ENCODE results near the gene CCDC93.
A peak's percentile ranks its signal among the peaks of the same experiment; 100 is the strongest.

CCDC93 gene, protein sequence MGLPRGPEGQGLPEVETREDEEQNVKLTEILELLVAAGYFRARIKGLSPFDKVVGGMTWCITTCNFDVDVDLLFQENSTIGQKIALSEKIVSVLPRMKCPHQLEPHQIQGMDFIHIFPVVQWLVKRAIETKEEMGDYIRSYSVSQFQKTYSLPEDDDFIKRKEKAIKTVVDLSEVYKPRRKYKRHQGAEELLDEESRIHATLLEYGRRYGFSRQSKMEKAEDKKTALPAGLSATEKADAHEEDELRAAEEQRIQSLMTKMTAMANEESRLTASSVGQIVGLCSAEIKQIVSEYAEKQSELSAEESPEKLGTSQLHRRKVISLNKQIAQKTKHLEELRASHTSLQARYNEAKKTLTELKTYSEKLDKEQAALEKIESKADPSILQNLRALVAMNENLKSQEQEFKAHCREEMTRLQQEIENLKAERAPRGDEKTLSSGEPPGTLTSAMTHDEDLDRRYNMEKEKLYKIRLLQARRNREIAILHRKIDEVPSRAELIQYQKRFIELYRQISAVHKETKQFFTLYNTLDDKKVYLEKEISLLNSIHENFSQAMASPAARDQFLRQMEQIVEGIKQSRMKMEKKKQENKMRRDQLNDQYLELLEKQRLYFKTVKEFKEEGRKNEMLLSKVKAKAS

DNA sequence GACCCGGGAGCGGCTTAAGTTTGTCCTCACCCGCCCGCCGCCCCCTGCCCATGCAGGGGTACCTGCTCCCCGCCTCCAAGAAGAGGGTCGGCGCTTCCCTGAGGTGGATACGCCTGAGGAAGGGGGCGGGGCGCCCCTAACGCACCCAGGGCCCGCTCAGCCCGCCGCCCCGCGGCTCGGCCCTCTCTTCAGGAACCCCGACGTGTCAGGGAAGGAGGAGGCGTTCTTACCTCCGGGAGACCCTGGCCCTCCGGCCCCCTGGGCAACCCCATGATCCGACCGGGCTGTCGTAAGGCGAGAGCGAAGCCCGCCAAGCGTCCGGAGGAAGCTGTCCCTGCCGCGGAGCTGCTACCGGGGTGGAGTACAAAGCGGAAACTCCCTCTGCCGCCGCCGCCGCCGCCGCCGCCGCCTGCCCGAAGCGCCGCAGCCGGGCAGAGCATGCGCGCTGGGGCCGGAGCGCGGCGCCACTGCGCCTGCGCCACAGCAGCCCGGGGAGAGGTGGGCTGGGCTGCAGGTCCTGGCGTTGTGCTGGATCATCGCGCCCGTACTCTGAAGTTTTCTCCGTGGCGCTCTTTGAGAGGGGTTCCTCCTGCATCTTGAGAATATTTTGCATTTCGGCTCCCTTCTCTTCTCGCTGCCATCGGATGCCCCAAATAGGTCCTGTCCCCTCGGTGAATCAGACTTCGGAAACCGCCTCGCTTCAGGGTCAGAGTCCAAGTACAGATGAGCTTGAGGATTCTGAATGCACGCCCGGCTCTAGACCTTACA is at the start of gene CCDC93:
Gene CCDC93 (minus strand): TSS at position 347 of the 768 bp plus-strand sequence. CDS start 75 bp downstream, at position 272.
- peak; percentile 80 for DNase-seq

DNA sequence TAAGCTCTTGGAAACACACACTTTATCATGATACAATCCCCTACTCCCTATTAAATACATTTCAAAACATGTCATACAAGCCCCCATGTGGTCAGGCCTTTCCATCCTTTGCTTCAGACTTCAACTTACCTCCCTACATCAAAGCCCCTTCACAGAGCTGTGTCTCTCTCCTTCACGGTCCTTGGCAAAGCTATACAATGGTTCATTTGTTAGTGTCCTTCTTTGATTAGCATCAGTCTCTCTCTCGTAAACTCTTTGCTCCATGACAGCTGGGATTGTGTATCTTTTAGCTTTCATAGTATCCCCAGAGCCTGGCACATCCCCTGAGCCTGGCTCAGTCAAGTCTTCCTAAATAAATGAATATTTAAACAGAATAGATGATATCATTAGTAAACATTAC is 48.8 kb upstream of the CCDC93 start:
- no peak for DNase-seq

DNA sequence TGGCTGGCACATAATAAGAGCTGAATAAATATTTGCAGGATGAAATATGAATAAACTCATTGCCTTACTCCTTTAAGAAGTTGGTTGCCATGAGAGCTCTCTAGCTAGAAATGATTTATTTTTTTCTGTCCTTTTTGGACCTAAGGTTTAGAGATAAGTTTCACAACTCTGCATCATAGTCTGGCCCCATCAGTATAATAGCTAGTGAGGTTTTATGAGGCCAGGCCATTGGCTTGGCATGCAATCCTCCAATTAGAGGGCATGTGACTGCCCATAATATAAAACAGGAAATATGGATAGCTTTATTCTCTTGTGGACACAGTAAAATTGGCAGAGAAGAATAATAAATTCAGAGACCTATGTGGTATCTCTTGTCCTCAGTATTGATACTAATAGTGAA is 48.2 kb upstream of the CCDC93 start:
- no peak for DNase-seq

DNA sequence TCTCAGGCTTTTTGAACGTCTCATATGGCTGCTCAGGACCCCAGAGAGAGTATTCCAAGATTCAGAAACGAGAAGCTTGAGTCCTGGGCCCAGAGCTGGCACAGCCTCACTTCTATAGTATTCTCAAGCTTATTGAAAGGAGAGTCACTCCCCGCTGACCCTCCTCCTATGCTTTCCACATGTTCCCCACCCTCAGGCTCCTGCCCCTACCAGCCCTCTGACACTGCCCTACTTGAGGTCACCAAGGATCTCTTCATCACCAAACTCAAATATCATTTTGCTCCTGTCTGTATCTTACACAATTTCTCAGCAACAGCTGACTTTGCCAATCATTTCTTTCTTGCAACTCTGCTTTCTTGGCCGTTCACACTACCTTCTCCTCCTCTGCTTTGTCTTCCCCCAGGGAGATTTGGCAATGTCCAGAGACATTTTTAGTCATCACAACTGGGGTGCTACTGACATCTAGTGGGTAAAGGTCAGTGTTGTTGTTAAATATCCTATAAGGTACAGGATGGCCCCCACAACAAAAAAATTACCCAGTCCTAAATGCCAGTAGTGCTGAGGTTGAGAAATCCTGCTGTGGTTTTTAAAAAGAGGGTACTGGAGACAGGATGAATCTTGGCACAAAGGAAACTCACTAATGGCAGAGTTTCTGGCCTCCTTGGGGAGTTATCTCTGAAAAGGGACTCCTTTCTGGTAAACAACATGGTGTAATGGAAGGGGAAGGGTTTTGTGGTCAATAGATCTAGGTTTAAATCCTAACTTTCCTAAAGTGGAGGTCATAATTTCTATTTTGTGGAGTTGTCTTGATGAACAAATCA is 47.5 kb upstream of the CCDC93 start:
- no peak for DNase-seq

DNA sequence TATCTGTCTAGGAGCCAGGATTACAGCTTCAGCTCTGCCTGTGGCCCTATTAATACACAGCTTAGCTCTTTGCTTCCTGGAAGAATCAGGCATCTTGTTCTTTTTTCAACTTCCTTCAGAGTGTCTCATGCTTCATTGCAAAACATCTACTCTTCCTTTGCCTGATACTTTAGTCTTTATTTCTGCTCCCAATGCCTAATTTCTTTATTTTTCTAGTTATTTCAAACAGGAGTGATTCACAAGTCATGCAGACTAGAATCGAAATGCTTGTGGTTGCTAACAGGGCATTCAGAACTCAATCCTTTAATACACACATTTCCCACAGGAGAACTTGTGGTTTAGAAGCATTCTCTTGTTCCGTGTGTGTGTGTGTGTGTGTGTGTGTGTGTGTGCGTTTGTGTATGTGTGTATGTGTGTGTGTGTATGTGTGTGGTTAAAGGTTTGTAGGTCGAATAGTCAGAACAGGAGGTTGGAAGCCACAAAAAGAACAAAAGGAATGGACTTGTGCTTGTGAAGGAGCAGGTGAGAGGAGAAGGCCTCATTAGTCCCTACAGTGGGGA is 46.1 kb upstream of the CCDC93 start:
- no peak for DNase-seq

DNA sequence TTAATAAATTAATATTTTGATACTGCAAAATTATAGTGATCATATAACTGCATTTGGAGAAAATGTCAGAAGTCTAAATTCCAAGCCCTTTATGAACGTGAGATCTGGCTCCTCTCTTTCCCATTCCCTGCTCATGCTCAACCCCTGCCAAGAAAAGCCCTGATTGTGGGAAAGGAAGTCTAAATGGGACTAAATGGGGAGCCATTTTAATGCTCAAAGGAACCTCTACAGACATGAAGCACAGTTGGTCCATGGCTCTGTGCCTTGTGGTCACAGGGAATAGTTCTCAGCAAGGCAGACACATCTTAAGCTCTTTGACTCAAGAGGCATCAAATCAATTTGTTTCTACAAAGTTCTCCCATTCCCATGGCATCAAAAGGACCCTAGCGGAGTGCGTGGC is 45.1 kb upstream of the CCDC93 start:
- DNase-seq, result no peak

DNA sequence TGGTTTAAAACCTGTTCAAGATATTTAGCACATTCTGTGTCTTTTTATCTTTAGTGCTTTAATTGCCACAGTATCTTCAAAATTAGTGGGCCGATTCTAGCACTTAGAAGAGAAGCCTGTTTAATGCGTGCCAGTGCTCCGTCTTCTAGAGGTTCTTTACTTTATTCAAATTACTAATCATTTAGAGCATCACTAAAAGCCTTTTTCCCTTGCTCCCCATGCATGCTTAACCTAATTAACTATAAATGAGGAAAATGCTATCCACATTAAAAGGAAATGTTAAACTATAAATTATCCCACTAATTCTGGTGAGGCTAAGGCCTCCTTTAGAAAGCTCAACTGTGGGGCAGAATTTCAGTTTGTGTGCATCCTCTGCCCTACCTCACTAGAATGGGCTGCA is 42.9 kb upstream of the CCDC93 start:
- DNase-seq, result no peak

DNA sequence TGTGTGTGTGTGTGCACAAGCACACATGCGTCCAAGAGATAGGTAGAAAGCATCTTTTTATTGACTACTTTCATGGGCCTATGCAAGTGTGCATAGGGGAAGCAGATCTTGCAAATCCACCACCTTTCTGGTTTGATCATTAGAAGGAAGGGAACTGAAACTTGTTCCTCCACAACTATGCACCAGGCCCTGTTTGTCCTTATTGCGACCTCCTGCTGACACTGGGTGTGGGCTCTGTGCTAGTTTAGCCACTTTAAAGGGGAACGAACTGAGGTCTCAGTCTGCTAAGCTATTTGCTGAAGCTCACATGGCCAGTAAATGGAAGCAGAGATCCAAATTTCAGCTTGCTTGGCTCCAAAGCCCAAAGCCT is 42.3 kb upstream of the CCDC93 start:
- DNase-seq, result no peak

DNA sequence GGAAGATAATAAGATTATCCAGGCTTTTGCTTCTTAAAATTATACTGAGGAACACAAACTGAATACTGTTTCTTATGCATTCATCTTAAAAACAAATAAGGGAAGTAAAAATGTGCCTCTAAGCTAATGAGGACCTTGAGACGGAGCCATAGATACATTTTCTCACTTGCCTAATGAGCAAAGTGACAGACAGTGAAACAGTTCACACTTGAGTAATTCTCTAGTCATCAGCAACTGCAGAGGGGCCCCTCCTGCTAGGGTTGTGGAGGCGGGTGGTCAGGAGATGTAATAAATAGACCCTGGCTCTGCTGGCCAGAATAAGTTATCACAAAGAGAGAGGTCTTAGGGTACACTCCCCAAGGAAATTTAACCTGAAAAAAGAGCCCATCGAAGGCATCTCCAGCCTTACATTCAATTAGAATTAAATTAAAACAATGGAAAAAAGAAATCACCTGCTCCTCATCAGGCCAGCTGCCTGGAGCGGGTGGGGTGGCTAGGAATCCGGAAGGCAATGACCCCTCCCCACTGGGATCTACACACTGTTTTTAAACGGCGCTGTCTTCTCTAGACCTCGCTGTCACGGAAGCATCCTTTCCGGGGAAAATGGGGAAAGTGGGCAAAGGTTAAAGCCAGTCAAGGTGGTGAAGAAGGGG is 41.8 kb upstream of the CCDC93 start:
- no peak for DNase-seq

DNA sequence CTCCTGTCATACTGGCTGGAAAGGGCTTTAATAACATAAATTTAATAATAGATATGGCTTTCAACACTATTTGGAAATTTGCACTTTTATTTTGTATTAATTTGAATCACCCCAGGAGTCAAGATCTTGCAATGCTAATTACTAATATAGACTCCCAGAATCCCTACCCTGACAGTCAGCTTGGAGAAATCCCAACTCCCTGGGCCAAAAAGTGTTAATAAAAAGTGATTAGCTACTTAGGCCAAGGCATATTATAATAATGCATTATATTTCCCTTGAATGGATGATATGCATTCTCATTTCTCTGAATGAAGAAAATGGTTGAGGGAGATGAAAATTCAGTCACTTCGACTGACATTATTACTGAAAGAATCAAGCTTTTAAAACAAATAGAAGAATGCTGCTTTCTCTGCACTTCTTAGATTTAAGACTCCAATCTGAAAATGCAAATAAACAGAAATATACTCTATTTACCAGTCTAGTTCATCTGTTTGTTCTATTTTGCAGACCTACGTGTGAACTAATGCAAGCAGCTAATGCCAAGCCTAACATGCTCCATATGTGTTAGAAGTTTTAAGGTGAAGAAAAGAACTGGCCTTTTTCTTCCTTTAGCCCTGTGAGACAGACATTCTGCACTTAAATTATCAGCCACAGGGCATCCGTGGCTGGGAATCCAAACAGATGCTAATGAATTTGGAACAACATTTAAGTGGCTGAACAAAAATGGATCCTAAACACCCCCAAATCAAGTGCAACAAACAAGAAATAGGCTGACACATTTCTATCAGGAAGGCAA is 40.5 kb upstream of the CCDC93 start:
- DNase-seq, result no peak

DNA sequence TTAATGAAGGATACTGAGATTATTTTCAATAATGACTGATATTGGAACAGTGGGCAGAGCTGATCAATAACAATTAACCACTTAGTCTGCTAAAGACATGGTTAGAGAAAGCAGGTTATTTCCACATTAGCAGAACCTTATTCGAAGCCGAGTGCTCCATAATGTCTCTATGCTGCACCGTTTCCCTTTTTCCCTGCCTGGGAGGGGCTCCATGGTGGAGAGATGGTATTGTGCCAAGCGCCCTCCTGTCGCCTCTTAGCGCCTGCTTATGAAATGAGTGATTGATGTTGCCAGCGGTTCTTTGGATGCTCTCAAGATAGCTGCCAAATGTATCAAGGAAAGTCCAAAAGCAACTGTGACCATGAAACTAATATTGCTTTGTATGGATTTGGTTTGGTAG is 39.8 kb upstream of the CCDC93 start:
- DNase-seq, result no peak

DNA sequence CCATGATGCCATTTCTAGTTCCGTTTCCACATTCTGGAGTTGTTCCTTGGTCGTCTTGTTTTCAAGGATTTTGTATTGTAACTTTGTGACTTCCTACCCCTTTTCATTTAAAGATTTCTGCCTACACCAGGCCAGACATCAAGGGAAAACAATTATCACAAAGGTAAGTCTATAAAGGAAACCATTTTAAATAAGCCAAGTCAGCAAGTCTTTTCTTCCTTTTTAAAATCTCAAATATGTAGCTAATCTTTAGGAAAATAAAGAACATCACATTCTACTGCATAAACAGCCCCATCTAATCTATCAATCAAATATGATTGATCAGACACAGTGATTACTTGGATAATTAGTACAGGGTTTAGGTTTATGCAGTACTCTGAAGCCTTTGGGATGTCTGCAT is 38.6 kb upstream of the CCDC93 start:
- no peak for DNase-seq

DNA sequence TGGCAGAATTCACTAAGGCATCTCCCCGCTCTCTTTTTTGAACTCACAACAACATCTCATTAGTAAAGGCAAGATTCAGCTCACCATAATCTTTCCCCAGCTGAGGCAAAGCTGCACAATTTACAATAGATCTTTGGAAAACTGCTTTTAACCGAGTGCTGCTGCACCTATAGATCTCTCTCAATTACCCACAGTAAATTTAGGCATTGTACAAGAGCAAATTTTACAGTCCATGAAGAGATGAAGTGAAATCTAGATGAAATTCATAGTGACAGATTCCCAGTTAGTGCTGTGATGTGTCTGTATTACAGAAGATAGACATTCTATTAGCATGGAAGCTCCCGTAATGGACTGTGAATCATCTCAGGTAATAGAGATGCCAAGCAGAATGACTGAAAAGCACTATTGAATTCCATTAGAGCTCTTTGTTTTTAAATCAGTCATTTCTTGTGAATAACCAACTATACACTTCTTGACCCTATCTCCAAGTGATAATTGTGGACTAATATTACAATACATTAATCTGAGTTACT is 38.0 kb upstream of the CCDC93 start:
- no peak for DNase-seq

DNA sequence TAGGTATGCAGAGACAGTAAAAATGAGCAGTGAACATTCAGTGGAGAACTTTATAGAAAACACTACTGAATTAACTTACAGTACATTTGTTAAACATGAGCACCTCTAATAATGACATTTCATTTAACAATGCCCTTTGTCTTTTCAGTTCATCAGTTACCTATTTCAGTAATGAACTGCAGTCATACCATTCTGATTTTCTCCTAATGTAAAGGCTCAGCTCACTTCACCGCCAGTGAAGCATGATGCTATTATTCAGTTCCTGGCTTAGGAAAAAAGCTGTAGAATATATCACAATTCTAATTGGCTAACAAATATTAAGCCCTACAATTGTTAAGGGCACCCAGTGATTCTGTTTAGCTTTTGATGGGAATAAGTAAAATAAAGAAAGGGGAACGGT is 37.1 kb upstream of the CCDC93 start:
- no peak for DNase-seq

DNA sequence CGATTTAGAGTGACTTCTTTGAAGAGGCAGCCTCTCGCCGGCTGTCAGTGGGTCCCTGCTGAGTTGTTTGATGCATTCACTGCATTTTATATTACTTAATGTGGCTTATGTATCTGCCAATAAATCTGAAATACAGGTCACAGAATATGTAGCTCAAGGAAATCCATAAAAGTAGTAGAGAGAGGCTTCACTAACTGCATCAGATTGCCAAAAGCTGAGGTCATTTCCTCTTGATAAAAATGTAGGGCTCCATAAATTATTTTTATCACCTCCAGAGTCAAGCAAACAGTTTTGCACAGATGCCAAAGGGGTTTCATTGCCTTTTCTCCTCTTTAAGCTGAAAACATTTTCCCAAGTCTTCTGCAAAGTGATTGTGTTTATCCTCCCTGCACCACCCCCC is 36.5 kb upstream of the CCDC93 start:
- peak; percentile 25 for DNase-seq

DNA sequence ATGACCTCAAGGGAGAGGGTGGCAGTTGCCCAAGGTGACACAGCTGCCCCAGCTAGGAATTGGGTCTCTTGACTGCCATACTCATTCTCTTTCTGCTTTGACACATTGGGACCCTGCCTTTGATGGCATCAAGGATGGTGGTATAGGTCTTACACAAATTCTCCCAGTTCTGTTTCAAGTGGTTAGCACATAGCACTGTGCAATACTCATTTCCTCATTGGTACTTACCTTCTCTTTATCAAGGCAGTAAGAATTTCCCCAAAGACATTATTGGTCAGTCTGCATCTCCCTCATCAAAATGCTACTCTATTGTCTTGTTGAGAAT is 35.9 kb upstream of the CCDC93 start:
- no peak for DNase-seq

DNA sequence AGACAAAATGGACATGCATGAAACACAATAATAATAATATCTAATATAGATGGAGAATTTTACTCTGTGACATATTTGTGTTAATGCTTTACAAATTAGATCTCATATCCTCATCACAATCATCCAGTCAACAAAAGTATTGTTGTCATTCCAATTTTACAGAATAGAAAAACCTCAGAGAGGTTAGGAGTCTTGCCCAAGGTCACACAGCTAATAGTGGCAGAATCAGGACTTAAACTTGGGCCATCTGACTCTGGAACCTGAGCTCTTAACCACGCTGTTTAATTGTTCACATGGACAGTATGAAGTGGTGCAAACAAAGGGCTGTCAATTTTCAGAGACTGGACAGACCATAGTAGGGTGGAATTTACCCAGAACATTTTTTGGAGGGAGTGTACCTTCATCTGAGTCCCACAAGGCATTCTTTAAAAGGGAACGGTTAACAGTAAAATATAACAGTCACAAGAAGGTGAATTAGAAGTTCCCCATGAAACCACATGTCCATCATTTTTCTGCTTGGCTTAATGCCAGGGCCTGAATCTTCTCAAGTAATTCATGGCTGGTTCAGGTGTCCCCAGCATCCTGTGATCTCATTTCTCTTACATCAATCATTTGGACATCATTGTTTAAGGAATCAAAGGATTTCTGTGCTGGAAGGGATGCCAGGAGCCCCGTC is 35.4 kb upstream of the CCDC93 start:
- peak; percentile 32 for DNase-seq

DNA sequence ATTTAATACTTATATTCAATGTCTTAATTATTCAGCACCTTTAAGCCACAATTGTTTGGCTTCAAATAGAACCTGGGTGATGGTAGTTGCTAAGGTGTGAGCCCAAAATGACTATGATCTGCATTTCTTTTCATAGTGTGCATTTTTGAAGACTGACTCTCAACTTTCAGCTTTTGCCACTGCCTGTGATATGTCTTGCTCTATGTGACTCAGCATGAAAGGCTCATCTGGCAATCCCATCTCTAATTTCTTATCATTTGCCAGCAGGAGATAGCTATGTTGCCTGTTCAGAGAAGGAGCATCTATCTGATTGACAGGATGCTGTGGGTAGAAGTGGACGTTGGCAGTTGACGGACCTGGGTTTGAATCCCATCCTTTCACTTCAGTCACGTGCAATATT is 34.5 kb upstream of the CCDC93 start:
- DNase-seq, result no peak

DNA sequence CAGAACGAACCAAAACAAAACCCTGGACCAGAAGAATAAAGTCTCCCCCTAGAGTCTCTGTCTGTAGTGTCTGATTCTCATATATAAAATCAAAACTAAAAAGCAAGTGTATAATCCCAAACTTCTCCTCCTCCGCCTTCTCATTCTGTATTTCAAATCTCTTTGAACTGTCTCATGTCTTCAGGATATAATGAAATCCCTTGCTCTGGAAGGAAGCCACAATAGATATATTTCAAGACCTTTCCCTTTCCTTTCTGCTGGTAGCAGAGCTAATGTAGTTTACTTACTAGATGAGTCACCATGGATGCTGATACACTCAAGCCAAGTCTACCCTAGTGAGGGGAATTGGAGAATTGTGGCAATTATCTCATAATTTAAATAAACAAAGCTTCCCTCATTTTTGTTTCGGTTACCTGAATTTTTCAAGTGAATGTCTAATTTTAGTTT is 33.5 kb upstream of the CCDC93 start:
- peak; percentile 12 for DNase-seq

DNA sequence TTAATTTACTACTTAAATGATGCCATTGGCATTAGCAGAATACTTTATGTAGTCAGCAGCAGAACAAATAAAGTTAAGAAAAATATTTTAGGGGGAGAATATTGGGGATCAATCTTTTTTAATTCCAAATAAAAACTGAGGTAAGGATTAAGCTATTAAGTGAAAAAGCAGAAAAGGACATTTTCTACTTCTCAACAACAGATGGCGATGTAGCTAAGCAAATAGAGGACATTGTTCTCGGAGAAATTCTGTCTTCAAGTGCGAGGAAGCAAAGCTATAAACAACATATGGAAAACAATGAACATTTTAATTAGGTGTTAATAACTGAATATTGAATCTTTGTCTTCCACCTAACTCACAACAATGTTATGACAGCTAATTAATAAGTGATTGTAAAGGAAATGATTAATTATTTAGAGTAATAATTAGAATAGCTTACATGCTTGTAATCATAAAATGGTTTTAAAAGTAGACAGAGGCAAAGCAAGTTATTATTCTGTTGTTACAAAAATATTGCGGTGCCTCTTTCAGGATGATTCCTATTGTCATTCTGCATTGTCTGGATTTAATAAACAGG is 32.9 kb upstream of the CCDC93 start:
- DNase-seq, result peak; percentile 54

Measured in NCI-H69 (cell line).